Upper lobe of right lung (tissue), 1 donor: ENCODE data around the gene PRXL2B. TPM values are rescaled to one million over a fixed set of nuclear protein-coding genes. Genes with fewer than 3 reads are reported as not detected.

ENCODE experiments used
- ATAC-seq: fragments of 200-7000 bp; cut with Tn5 transposase; one replicate; pipeline ENCODE4 v1.9.1; 2020; ENCODE audit warnings: mild to moderate bottlenecking, moderate library complexity
- DNase-seq: peaks from one replicate; pipeline ENCODE4 v3.0.0-alpha.2; 2020
- H3K27ac ChIP-seq: fragments of 200-600 bp; one replicate; pipeline ENCODE4 v1.8.0; 2022
- H3K27me3 ChIP-seq: fragments of 200-600 bp; one replicate; pipeline ENCODE4 v1.8.0; 2022; ENCODE audit warnings: mild to moderate bottlenecking
- H3K36me3 ChIP-seq: fragments of 200-600 bp; one replicate; pipeline ENCODE4 v1.8.0; 2022
- H3K4me1 ChIP-seq: fragments of 200-600 bp; one replicate; pipeline ENCODE4 v1.8.0; 2022
- H3K4me3 ChIP-seq: fragments of 200-600 bp; one replicate; pipeline ENCODE4 v1.8.0; 2022; ENCODE audit warnings: mild to moderate bottlenecking
- H3K9me3 ChIP-seq: fragments of 200-600 bp; one replicate; pipeline ENCODE4 v1.8.0; 2022
- CTCF ChIP-seq: fragments of 200-600 bp; IDR thresholded peaks from one replicate; pipeline ENCODE4 v1.8.0; 2022; ENCODE audit warnings: antibody characterized with exemption
- intact Hi-C: fragments of 100-400 bp; cut with DNase I; formaldehyde crosslinking; loops from one replicate; pipeline ENCODE4 v1.11.0; 2022
- total RNA-seq: library from RNA; stranded (reverse); fragmentation: NEBNext Ultra II Directional; extraction: Animal tissue kit (Norgen Biotek cat#: 25700); gene quantifications from one replicate; pipeline ENCODE4 v1.2.1, GENCODE V29; 2021
- donor health status: DM: no; HTN: yes; CAD: no; lungs with severe emphysema.

Gene PRXL2B
- total RNA-seq, 1 donor from 2014 or later: 25.9 TPM

- H3K4me1 ChIP-seq: peaks cover 18% of the 10 kb centered on the region
- H3K9me3 ChIP-seq: no peaks in the 10 kb centered on the region
- DNase-seq (no peak), ATAC-seq (no peak)
- H3K4me3 ChIP-seq: no peak overlapping the region
- H3K36me3 ChIP-seq: no peaks in the 10 kb centered on the region
- H3K27ac ChIP-seq: no peak overlapping the region
- H3K27me3 ChIP-seq: peaks cover 11% of the 10 kb centered on the region
- TF ChIP-seq CTCF: no peak
- intact Hi-C loops: loop anchor here (10.0 kb wide), 1 partner anchor 126 kb away; the partner anchor contains the start of gene PEX10
These were observed 45.6 kb upstream of the PRXL2B start for GRCh38 chr1:2540816-2541492.

GRCh38 chr1:2541619-2542245 lies 44.8 kb upstream of the PRXL2B start:
- H3K4me3 ChIP-seq: no peak overlapping the region
- TF ChIP-seq CTCF: no peak
- H3K9me3 ChIP-seq: no peaks in the 10 kb centered on the region
- no peak overlapping the region for H3K27ac ChIP-seq
- no peaks in the 10 kb centered on the region for H3K36me3 ChIP-seq
- H3K4me1 ChIP-seq: peaks cover 18% of the 10 kb centered on the region
- intact Hi-C loops: loop anchor here (10.0 kb wide), 1 partner anchor 127 kb away; the partner anchor contains the start of gene PEX10
- ATAC-seq (no peak), DNase-seq (no peak)
- peaks cover 11% of the 10 kb centered on the region for H3K27me3 ChIP-seq

DNA sequence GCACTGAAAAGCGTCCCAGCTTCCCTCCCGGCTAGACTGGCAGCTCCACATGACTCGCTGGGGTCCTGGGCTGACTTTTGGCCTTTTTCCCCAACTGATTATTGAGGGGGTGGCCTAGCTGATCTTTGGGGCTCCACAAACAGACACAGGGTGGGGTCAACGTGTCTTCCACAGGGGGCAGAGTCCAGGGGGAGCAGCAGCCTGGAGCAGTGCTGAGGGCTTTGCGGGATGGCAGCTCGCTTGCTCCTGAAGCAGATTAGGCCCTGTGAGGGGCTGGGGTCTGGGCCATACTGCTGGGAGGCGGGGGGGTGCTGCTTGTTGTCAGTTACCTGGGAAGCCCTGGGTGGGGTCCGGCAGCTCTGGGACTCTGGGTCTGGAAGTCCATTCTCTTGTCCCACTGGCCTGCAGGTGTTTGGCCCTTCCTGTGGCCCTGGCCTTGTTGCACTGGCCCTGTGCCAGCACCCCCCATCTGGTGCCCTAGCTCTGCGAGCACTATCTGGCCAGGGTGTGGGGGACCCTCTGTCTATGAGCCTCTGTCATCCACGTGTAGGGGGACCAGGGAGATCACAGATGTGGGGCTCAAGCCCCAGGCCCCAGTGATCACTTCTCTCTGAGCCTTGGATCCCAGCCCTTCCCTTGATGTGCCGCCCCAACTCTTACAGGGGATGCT lies 44.2 kb upstream of the PRXL2B start:
- intact Hi-C loops: loop anchor here (10.0 kb wide), 1 partner anchor 128 kb away; the partner anchor contains the start of gene PEX10
- Histone ChIP-seq H3K27me3 (peaks cover 11% of the 10 kb centered on the region), H3K4me3 (no peak overlapping the region), H3K27ac (no peak overlapping the region), H3K9me3 (no peaks in the 10 kb centered on the region), H3K36me3 (no peaks in the 10 kb centered on the region), H3K4me1 (peaks cover 21% of the 10 kb centered on the region)
- no peak for TF ChIP-seq CTCF
- no peak for ATAC-seq
- DNase-seq: no peak

GRCh38 chr1:2543543-2544092 lies 43.0 kb upstream of the PRXL2B start:
- DNase-seq (no peak), ATAC-seq (no peak)
- no peak overlapping the region for H3K4me3 ChIP-seq
- peaks cover 31% of the 10 kb centered on the region for H3K4me1 ChIP-seq
- H3K27me3 ChIP-seq: peaks cover 11% of the 10 kb centered on the region
- H3K27ac ChIP-seq: no peak overlapping the region
- H3K36me3 ChIP-seq: no peaks in the 10 kb centered on the region
- H3K9me3 ChIP-seq: no peaks in the 10 kb centered on the region
- no peak for TF ChIP-seq CTCF
- intact Hi-C loops: loop anchor here (10.0 kb wide), 1 partner anchor 129 kb away; the partner anchor contains the start of gene PEX10

GRCh38 chr1:2544093-2544874 lies 42.3 kb upstream of the PRXL2B start:
- intact Hi-C loops: loop anchor here (10.0 kb wide), 1 partner anchor 129 kb away; the partner anchor contains the start of gene PEX10
- no peak for TF ChIP-seq CTCF

More at GRCh38 chr1:2544093-2544874, 42.3 kb upstream of the PRXL2B start:
- no peak for DNase-seq
- Histone ChIP-seq H3K36me3 (no peaks in the 10 kb centered on the region), H3K4me1 (peaks cover 36% of the 10 kb centered on the region), H3K27me3 (peaks cover 11% of the 10 kb centered on the region), H3K27ac (no peak overlapping the region), H3K4me3 (no peak overlapping the region), H3K9me3 (no peaks in the 10 kb centered on the region)
- ATAC-seq: no peak
